T-helper 1 cell treated with Interleukin-12 subunit alpha and Interleukin-12 subunit beta and Interleukin-4 antibody, amounts not matched to agents 30 μg/mL and 1 μg/mL, for 36 hours (primary cell): ENCODE data around the gene APOL4.
"Not testable (repeated sequence)": the region's sequence is repeated elsewhere in the genome, so short reads cannot be mapped to it uniquely, and the experiment has no call there.

Source experiments
- H3K27ac Mint-ChIP-seq: one replicate; pipeline ENCODE4 v1.8.0; 2021; ENCODE audit warnings: mild to moderate bottlenecking, mixed read lengths
- H3K27me3 Mint-ChIP-seq: one replicate; pipeline ENCODE4 v1.8.0; 2021; ENCODE audit warnings: low read depth, mixed read lengths
- H3K36me3 Mint-ChIP-seq: one replicate; pipeline ENCODE4 v1.8.0; 2021; ENCODE audit warnings: low read depth, mixed read lengths
- H3K4me1 Mint-ChIP-seq: one replicate; pipeline ENCODE4 v1.8.0; 2021; ENCODE audit warnings: low read depth, mixed read lengths
- H3K4me3 Mint-ChIP-seq: one replicate; pipeline ENCODE4 v1.8.0; 2021; ENCODE audit warnings: mild to moderate bottlenecking, moderate library complexity, mixed read lengths
- H3K9me3 Mint-ChIP-seq: one replicate; pipeline ENCODE4 v1.8.0; 2021; ENCODE audit warnings: mixed read lengths

The APOL4 gene

DNA sequence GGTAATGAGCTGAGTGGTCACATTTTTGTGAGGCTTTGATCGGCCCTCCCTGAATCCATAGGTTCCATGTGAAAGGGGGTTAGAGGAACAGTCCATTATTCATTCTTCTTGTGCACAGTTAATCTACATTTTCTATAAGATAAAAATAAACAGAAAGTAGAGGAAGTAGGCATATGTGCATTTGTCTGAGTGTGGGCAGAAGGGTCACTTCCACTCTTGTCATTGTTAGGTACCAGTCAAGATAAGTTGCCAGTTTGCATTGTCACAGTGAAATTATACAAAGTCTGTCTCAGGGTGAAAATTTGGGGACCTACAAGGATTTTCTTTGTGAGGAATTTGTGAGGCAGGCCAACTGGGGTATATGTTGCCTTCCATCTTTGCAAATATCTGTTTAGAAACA is 4.6 kb upstream of the APOL4 start:
- H3K27ac Mint-ChIP-seq = no peak overlapping the region
- peaks cover 28% of the 10 kb centered on the region for H3K27me3 Mint-ChIP-seq

DNA sequence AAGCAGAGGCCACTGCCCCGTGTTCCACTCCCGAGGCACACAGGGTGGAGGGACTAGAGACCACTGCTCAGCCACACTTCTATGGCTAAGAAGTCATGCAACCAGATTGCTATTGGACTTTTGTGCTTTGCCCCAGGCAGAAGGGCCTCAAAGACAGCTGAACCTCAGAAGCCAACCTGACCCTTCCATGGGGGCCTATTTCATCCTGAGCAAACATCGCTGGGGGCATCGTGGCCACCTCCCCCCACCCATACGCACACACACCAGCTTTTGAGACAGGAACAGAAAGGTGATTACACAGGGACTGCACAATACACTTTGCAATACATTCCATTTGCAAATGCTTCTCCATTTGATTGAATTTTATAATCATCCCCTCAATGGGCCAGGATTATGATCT is 4.0 kb upstream of the APOL4 start:
- H3K27ac Mint-ChIP-seq, H3K4me1 Mint-ChIP-seq, H3K4me3 Mint-ChIP-seq, H3K9me3 Mint-ChIP-seq, H3K36me3 Mint-ChIP-seq: not testable (repeated sequence)
- peaks cover 21% of the 10 kb centered on the region for H3K27me3 Mint-ChIP-seq

More for the DNA sequence above, 4.6 kb upstream of the APOL4 start:
- Mint-ChIP-seq H3K36me3 (no peaks in the 10 kb centered on the region), H3K4me1 (peaks cover 6% of the 10 kb centered on the region), H3K4me3 (no peak overlapping the region), H3K9me3 (peaks cover 6% of the 10 kb centered on the region)

DNA sequence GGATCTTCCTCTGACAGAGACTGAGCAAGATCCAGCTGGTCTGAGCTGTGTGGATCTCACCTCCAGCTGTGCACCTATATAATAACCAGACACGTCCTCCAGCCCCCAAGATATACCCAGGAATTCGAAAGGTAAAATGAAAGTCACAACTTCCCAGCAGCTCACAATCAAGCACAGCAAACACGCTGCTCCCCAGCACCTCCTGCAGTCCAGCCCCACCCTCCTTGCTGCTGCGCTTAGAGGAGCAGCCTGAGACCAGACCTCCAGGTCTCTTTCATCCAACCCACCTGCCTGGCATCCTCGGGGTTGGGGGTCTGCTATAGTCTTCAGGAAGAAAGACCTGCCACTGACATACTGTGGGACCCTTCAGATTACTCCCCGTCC is 3.0 kb upstream of the APOL4 start:
- H3K36me3 Mint-ChIP-seq = no peaks in the 10 kb centered on the region
- H3K27ac Mint-ChIP-seq = peak overlapping the region; percentile 9
- H3K4me1 Mint-ChIP-seq = peaks cover 3% of the 10 kb centered on the region
- peaks cover 6% of the 10 kb centered on the region for H3K9me3 Mint-ChIP-seq
- peak overlapping the region; percentile 4 for H3K4me3 Mint-ChIP-seq
- H3K27me3 Mint-ChIP-seq = peaks cover 12% of the 10 kb centered on the region

DNA sequence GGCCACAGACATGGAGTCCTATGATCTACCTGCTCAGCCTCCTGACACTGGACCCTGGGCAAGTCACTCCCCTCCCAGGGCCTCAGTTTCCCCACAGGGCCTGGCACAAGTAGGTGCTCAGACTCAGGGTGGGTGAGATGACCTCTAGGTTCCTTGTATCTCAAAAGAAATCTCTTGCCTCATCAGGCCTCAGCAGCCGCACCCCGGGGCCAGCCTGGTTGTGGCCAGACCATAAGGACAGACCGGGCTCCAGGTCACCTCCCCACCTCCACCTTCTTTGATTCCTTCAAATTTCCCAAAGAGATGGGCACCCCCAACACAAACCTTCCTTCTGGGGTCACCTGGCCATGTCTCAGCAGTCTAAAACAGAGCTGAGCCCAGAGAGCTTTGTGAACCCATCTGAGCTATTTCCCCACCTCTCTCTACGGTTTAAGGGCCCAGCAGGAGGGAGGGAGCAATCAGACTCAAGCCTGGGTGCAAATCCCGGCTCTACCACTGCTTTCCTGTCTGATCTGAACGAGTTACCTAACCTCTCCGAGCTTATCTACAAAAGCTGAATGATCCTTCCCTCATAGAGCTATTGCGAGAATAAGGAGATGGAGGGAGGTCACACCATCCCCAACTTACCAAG is 2.5 kb upstream of the APOL4 start:
- Mint-ChIP-seq H3K4me1 (peaks cover 3% of the 10 kb centered on the region), H3K9me3 (peaks cover 2% of the 10 kb centered on the region), H3K27me3 (peaks cover 9% of the 10 kb centered on the region), H3K36me3 (no peaks in the 10 kb centered on the region), H3K27ac (peak overlapping the region; percentile 8), H3K4me3 (peak overlapping the region; percentile 4)

DNA sequence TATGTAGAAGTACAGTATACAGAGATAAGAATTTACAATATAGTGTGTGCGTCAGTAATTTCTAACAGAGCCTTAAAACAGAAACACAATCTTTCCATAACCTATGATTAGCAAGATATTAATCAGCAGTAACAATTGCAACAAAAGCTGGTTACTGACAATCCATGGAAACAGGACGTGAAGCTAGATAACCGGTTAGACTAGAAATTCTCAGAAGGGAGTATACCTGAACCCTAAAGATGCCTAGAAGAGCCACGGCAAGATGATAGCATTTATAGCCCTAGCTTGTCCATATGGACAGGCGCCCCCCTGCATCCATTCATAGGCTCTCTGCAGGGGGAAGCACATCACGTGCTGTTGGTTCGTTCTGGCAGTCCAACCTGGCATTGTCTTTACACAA is 1.8 kb upstream of the APOL4 start:
- not testable (repeated sequence) for H3K27me3 Mint-ChIP-seq, H3K4me1 Mint-ChIP-seq, H3K36me3 Mint-ChIP-seq, H3K9me3 Mint-ChIP-seq, H3K4me3 Mint-ChIP-seq, H3K27ac Mint-ChIP-seq

DNA sequence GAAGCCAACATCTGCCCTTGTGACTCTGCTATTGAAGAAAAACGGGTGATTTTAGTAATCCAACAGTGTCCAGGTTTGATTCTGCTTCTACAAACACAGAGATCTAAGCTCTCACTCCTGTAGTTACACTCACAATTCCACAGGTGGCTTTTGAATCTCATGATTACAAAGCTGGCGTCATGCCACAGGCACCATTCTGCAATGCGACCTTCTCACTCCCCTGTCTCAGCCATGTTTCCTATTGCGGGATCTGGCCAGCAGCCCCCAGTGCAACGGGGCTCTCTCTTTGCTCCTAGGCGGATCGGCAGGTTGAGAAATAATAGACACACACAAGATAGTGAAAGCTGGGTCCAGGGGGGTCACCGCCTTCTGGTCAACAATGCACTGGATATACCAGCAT is 1.3 kb upstream of the APOL4 start:
- H3K4me3 Mint-ChIP-seq, H3K27ac Mint-ChIP-seq, H3K4me1 Mint-ChIP-seq, H3K9me3 Mint-ChIP-seq, H3K36me3 Mint-ChIP-seq, H3K27me3 Mint-ChIP-seq: not testable (repeated sequence)

DNA sequence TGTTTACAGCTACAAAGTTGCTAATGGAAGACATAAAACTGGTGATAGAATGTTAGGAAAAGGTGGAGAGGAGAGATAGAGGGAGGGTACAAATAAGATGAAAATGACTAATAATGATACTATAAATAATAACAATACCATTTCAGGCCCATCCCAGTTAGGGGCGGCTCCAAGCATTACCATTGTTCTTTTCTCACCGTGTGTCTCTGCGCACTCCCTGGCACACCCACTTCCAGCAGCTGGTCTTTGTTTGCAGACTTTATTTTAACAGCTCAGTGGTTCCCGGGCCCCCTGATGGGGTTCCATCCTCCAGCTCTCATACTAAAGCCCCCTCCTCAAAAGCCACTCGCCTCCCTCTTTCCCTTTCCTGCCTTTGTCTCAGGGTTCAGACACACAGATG is 584 bp downstream of the APOL4 start:
- H3K4me1 Mint-ChIP-seq = peaks cover 19% of the 10 kb centered on the region
- not testable (repeated sequence) for H3K4me3 Mint-ChIP-seq, H3K27ac Mint-ChIP-seq, H3K9me3 Mint-ChIP-seq, H3K36me3 Mint-ChIP-seq, H3K27me3 Mint-ChIP-seq

DNA sequence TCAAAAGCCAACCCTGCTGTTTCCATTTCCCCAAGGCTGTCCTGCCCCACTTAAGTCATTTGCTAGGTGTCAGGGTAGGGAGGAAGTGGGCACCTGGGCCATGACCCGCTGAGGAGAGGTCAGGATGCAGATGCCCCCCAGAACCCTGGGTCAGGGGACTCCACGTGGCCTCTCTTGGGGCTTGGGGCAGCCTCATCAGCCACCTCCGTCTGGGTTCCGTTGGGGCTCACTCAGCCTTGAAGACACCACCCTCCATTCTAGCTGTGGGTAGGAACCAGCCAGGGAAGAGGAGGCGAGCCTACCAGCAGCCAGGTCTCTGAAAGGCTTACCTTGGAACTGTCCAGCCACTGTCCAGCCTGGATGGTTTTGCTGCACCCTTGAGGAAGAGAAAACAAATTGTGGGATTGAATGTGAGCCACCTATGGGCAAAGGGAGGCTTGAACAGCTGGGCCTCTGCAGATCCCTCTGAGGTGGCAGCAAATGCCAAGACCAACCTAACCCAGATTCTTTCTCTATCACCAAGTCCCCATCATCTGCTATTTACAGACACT is 2.5 kb downstream of the APOL4 start:
- H3K4me1 Mint-ChIP-seq = peaks cover 18% of the 10 kb centered on the region
- H3K27me3 Mint-ChIP-seq = no peaks in the 10 kb centered on the region
- no peaks in the 10 kb centered on the region for H3K9me3 Mint-ChIP-seq
- H3K27ac Mint-ChIP-seq = no peak overlapping the region
- H3K36me3 Mint-ChIP-seq = no peaks in the 10 kb centered on the region
- no peak overlapping the region for H3K4me3 Mint-ChIP-seq

DNA sequence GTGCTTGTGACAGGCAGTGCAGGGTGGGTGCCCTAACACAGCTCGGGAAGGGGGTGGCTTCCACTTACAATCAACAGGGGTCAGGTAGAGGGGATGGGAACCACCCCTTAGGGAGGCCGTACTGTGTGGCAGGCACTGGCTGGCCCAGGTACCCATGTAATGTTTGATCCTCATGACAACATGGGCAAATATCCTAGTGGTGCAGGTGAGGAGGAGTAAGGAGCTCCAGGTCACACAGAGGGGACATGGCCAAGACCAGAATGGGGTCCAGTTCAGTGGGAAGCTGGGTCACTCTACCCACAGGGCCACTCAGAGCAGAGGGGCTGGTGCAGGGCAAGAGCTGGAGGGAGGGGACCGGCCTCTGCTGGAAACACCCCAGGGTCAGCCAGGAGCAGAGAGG is 3.1 kb downstream of the APOL4 start:
- Mint-ChIP-seq H3K36me3 (no peaks in the 10 kb centered on the region), H3K4me1 (peaks cover 18% of the 10 kb centered on the region), H3K9me3 (no peaks in the 10 kb centered on the region), H3K27me3 (peaks cover 1% of the 10 kb centered on the region), H3K4me3 (no peak overlapping the region), H3K27ac (no peak overlapping the region)

DNA sequence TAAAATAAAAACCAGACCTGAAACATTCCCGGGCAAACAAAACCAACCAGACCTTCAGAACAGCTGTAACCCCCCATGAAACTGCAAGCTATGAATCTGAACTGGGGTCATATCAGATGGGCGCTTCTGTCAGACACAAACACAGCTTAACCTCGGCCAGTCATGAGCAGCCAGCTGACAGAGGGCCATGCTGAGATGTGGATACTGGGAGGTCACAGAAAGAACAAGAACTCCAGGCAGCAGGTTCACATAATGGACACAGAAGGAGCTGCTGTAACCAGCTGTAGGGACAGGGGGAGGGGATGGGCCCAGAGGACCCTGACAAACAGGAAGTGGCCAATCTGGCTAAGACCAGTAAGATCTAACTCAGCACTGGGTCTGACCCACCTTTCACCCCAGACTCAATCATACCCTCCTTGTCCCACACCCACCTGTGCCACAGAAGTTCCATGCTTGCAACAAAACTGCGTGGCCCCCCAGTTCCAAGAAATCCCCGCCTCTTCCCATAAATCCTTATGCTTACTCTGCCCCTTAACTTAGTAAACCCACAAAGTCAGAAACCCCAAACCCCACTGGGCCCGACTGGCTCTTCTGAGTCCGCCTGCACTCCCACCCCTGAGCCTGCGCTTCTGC is 4.0 kb downstream of the APOL4 start:
- no peaks in the 10 kb centered on the region for H3K36me3 Mint-ChIP-seq
- H3K4me3 Mint-ChIP-seq = no peak overlapping the region
- peaks cover 6% of the 10 kb centered on the region for H3K27me3 Mint-ChIP-seq
- H3K4me1 Mint-ChIP-seq = peaks cover 18% of the 10 kb centered on the region
- no peaks in the 10 kb centered on the region for H3K9me3 Mint-ChIP-seq
- peak overlapping the region; percentile 38 for H3K27ac Mint-ChIP-seq

DNA sequence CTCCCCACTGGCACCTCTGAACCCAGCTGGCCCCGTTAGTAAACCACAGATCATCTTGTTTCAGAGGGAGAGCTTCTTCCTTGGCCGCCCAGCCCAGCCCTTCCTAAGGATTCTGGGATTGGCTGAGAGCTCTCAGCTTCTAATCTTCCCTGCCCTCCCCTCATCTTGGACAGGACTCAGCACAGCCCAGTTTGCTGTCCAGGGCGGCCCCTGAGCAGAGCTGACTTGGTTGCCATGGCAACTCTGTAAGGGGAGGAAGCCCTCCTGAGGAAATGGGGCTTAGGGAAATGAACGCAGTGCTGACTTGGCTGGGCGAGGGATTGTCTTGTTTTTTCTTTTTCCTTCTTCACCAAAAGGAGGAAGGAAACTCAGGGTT is 4.6 kb downstream of the APOL4 start:
- Mint-ChIP-seq H3K27me3 (peaks cover 6% of the 10 kb centered on the region), H3K36me3 (no peaks in the 10 kb centered on the region), H3K4me3 (no peak overlapping the region), H3K27ac (no peak overlapping the region), H3K4me1 (peaks cover 18% of the 10 kb centered on the region), H3K9me3 (no peaks in the 10 kb centered on the region)

DNA sequence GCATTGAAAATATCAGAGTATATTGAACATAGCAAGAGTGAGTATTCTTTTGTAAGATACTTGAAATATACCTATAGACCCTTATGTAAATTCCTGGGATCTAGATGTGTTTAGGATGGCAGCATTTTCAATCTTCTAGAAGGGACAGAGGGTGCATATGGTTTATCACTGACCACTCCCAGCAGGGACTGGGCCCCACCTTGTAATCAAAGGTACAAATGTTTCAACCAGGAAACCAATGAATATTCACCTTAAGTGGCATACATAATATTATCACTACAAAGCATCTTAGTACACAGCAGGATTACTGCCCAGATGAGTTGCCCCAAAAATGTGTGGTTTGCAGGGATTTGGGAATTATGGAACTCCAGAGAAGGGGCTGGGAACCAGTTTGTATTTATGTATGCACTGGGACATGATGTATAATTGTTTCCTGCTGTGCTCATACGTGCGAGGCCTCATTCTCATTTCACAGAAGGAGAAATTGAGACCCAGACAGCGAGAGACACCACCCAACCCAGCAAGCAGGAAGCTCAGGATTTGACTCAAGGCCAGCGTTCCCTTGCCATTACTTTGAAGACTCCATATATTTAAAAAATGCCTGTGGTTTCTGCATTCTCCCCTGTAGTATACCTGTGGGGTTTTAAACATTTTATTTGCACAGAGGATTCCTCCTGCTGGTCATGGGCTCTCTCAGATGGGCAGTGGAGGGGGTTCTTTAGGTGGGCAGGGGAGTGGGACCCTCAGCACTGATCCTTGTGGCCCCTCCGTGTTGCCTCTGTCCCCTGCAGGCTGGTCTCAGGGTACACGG is 5.2 kb downstream of the APOL4 start:
- no peak overlapping the region for H3K4me3 Mint-ChIP-seq
- H3K4me1 Mint-ChIP-seq = peaks cover 18% of the 10 kb centered on the region
- no peak overlapping the region for H3K27ac Mint-ChIP-seq
- H3K27me3 Mint-ChIP-seq = peaks cover 6% of the 10 kb centered on the region
- no peaks in the 10 kb centered on the region for H3K36me3 Mint-ChIP-seq
- no peaks in the 10 kb centered on the region for H3K9me3 Mint-ChIP-seq

DNA sequence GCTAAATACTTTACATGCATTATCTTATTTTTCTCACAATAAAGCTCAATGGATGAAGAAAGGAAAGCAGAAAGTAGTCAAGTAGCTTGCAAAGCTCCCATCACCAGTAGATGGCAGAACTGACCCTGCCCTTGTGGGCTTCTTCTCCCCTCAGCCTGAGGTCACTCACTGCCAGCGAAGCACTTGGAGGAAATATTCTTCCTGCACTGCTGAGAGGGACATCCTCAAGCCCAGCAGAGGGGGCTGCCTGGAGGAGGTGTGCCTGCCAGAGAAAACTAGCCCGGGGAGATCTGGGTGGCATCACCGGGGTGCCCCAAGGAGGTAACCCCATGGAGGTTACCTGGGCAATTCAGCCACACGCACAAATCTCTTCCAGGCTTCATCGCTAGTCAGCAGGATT is 6.6 kb downstream of the APOL4 start:
- no peak overlapping the region for H3K4me3 Mint-ChIP-seq
- H3K36me3 Mint-ChIP-seq = no peaks in the 10 kb centered on the region
- H3K27me3 Mint-ChIP-seq = peaks cover 8% of the 10 kb centered on the region
- peaks cover 18% of the 10 kb centered on the region for H3K4me1 Mint-ChIP-seq
- H3K9me3 Mint-ChIP-seq = no peaks in the 10 kb centered on the region
- no peak overlapping the region for H3K27ac Mint-ChIP-seq

DNA sequence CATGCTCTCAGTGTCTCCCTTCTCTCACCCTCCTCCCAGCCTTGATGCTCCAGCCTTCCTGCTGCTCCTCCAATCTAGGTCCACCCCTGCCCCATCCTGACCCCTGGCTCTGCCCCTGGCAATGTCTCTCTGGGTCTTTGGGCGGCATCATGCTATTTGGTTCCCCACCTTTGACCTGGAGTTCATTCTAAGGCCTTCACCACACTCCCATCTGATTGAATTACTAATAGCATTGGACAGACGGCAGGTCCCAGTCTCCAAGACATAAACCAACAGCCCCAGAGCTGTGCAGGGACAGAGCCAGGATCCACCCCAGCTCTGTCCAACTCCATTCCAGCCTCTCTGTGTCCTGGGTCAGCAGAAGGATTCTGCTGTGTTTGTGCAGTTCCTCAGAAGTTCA is 7.2 kb downstream of the APOL4 start:
- Mint-ChIP-seq H3K27me3 (peaks cover 12% of the 10 kb centered on the region), H3K27ac (no peak overlapping the region), H3K9me3 (no peaks in the 10 kb centered on the region), H3K4me1 (peaks cover 18% of the 10 kb centered on the region), H3K36me3 (no peaks in the 10 kb centered on the region), H3K4me3 (no peak overlapping the region)

DNA sequence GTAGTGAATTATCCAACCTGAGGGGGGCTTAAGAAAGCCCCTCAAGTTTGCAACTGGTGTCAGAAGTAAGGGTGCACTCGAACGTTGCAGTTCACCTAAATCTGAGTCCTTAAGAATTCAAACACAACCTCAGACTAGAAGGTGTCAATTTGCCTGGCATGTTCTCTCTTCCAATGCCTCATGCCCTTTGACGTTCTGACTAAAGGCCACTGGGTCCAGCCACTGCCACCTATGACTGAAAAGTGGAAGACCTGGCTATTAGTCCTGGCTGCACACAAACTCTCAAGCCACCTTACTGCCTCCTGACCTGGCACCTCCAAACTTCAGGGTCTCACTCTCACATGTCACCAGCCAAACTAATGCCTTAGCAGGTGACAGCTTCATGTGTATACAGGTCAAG is 8.0 kb downstream of the APOL4 start:
- Mint-ChIP-seq H3K36me3 (no peaks in the 10 kb centered on the region), H3K27ac (no peak overlapping the region), H3K9me3 (no peaks in the 10 kb centered on the region), H3K4me1 (peaks cover 18% of the 10 kb centered on the region), H3K27me3 (peaks cover 12% of the 10 kb centered on the region), H3K4me3 (no peak overlapping the region)
